ACC112 (cell line): ENCODE measurements around the gene RHBG.

Source experiments
- H2AFZ ChIP-seq: fragments of 200-600 bp; sonication (generic); one replicate; pipeline ENCODE4 v1.6.0; 2017; ENCODE audit warnings: antibody characterized with exemption, low read length; ENCODE audit not compliant: unreplicated experiment
- H3K27ac ChIP-seq: fragments of 200-600 bp; sonication (generic); 2 replicates; pipeline ENCODE4 v1.5.1; 2014; ENCODE audit warnings: low read depth, mild to moderate bottlenecking, antibody characterized with exemption, low read length, moderate library complexity
- H3K27me3 ChIP-seq: fragments of 200-600 bp; sonication (generic); 2 replicates; pipeline ENCODE4 v1.6.1; 2014; ENCODE audit warnings: mild to moderate bottlenecking, antibody characterized with exemption, low read length, moderate library complexity, mixed read lengths; ENCODE audit not compliant: insufficient read depth
- H3K36me3 ChIP-seq: fragments of 200-600 bp; sonication (generic); 2 replicates; pipeline ENCODE4 v1.6.1; 2016; ENCODE audit warnings: mild to moderate bottlenecking, antibody characterized with exemption, low read length, moderate library complexity, mixed read lengths; ENCODE audit not compliant: insufficient read depth
- H3K4me1 ChIP-seq: fragments of 200-600 bp; sonication (generic); one replicate; pipeline ENCODE4 v1.6.1; 2016; ENCODE audit warnings: low read length, mixed read lengths; ENCODE audit not compliant: insufficient read depth, unreplicated experiment, control insufficient read depth
- H3K4me3 ChIP-seq: fragments of 200-600 bp; sonication (generic); 2 replicates; pipeline ENCODE4 v1.5.1; 2014; ENCODE audit warnings: mild to moderate bottlenecking, low read depth, low read length
- H3K79me2 ChIP-seq: fragments of 200-600 bp; sonication (generic); one replicate; pipeline ENCODE4 v1.6.0; 2016; ENCODE audit warnings: low read length; ENCODE audit not compliant: control insufficient read depth, unreplicated experiment, insufficient read depth

RHBG gene

GRCh38 chr1:156394835-156395461 is 25.9 kb downstream of the RHBG start:
- no peaks in the 10 kb centered on the region for H3K4me1 ChIP-seq
- no peak overlapping the region for H2AFZ ChIP-seq
- H3K27ac ChIP-seq: no peak overlapping the region
- H3K27me3 ChIP-seq: peaks cover 13% of the 10 kb centered on the region; the same call in 1 of the 2 replicates
- H3K4me3 ChIP-seq: no peak overlapping the region
- no peaks in the 10 kb centered on the region for H3K79me2 ChIP-seq
- no peaks in the 10 kb centered on the region for H3K36me3 ChIP-seq

GRCh38 chr1:156399355-156400125 is 30.5 kb downstream of the RHBG start:
- Histone ChIP-seq H2AFZ (no peak overlapping the region), H3K27ac (no peak overlapping the region)

GRCh38 chr1:156400191-156400935 is 31.4 kb downstream of the RHBG start:
- H2AFZ ChIP-seq: no peak overlapping the region
- no peak overlapping the region for H3K27ac ChIP-seq
- H3K27me3 ChIP-seq: peaks cover 38% of the 10 kb centered on the region
- H3K4me1 ChIP-seq: no peaks in the 10 kb centered on the region
- H3K79me2 ChIP-seq: no peaks in the 10 kb centered on the region
- H3K4me3 ChIP-seq: no peak overlapping the region
- H3K36me3 ChIP-seq: no peaks in the 10 kb centered on the region

More at GRCh38 chr1:156399355-156400125, 30.5 kb downstream of the RHBG start:
- Histone ChIP-seq H3K4me3 (no peak overlapping the region), H3K27me3 (peaks cover 30% of the 10 kb centered on the region), H3K79me2 (no peaks in the 10 kb centered on the region), H3K4me1 (no peaks in the 10 kb centered on the region), H3K36me3 (no peaks in the 10 kb centered on the region)

GRCh38 chr1:156401041-156401574 is 32.1 kb downstream of the RHBG start:
- Histone ChIP-seq H3K27ac (no peak overlapping the region), H3K36me3 (no peaks in the 10 kb centered on the region), H3K4me3 (no peak overlapping the region), H3K27me3 (peaks cover 46% of the 10 kb centered on the region), H3K79me2 (no peaks in the 10 kb centered on the region), H3K4me1 (no peaks in the 10 kb centered on the region), H2AFZ (no peak overlapping the region)

GRCh38 chr1:156401681-156402081 is 32.7 kb downstream of the RHBG start:
- H3K27me3 ChIP-seq: peaks cover 51% of the 10 kb centered on the region
- no peaks in the 10 kb centered on the region for H3K4me1 ChIP-seq
- H3K79me2 ChIP-seq: no peaks in the 10 kb centered on the region
- no peak overlapping the region for H3K4me3 ChIP-seq
- H2AFZ ChIP-seq: no peak overlapping the region
- H3K36me3 ChIP-seq: no peaks in the 10 kb centered on the region
- H3K27ac ChIP-seq: no peak overlapping the region

GRCh38 chr1:156402331-156403020 is 33.5 kb downstream of the RHBG start:
- H2AFZ ChIP-seq: no peak overlapping the region
- no peak overlapping the region for H3K4me3 ChIP-seq
- peaks cover 59% of the 10 kb centered on the region for H3K27me3 ChIP-seq
- no peaks in the 10 kb centered on the region for H3K4me1 ChIP-seq
- no peaks in the 10 kb centered on the region for H3K79me2 ChIP-seq
- no peaks in the 10 kb centered on the region for H3K36me3 ChIP-seq
- no peak overlapping the region for H3K27ac ChIP-seq

- H3K27me3 ChIP-seq: peaks cover 85% of the 10 kb centered on the region
- no peak overlapping the region for H3K4me3 ChIP-seq
- H3K4me1 ChIP-seq: no peaks in the 10 kb centered on the region
- H2AFZ ChIP-seq: no peak overlapping the region
- no peak overlapping the region for H3K27ac ChIP-seq
- H3K36me3 ChIP-seq: no peaks in the 10 kb centered on the region
- H3K79me2 ChIP-seq: no peaks in the 10 kb centered on the region
Measured at GRCh38 chr1:156405670-156406069, 36.7 kb downstream of the RHBG start.

- Histone ChIP-seq H3K27me3 (peaks cover 91% of the 10 kb centered on the region), H3K4me1 (no peaks in the 10 kb centered on the region), H3K79me2 (no peaks in the 10 kb centered on the region), H3K4me3 (no peak overlapping the region), H2AFZ (no peak overlapping the region), H3K27ac (no peak overlapping the region), H3K36me3 (no peaks in the 10 kb centered on the region)
Measured at GRCh38 chr1:156406251-156406650, 37.2 kb downstream of the RHBG start.

GRCh38 chr1:156407344-156407743 is 38.3 kb downstream of the RHBG start:
- no peaks in the 10 kb centered on the region for H3K36me3 ChIP-seq
- H3K4me3 ChIP-seq: no peak overlapping the region
- H2AFZ ChIP-seq: no peak overlapping the region
- H3K79me2 ChIP-seq: no peaks in the 10 kb centered on the region
- no peaks in the 10 kb centered on the region for H3K4me1 ChIP-seq
- H3K27me3 ChIP-seq: peaks cover 89% of the 10 kb centered on the region
- H3K27ac ChIP-seq: no peak overlapping the region

- peaks cover 89% of the 10 kb centered on the region for H3K27me3 ChIP-seq
Measured at GRCh38 chr1:156407760-156408159, 38.7 kb downstream of the RHBG start.

More at GRCh38 chr1:156407760-156408159, 38.7 kb downstream of the RHBG start:
- Histone ChIP-seq H3K36me3 (no peaks in the 10 kb centered on the region), H3K79me2 (no peaks in the 10 kb centered on the region), H3K4me1 (no peaks in the 10 kb centered on the region), H3K27ac (no peak overlapping the region), H3K4me3 (no peak overlapping the region), H2AFZ (no peak overlapping the region)
